ENCODE results near the gene ANO2.

ANO2 gene

GRCh38 chr12:5692850-5693249 lies 252.2 kb downstream of the ANO2 start:
- H3K4me3 ChIP-seq (ENCODE audit: low read depth, low read length): no peak overlapping the region
- TF ChIP-seq CTCF (IDR thresholded peaks at IDR 0.05; ENCODE audit: low read depth, low read length) (no peak), MAX (IDR thresholded peaks at IDR 0.05; ENCODE audit: low read depth, low read length) (no peak), POLR2A (IDR thresholded peaks at IDR 0.05; ENCODE audit: extremely low read depth, insufficient read length) (no peak), MYC (IDR thresholded peaks at IDR 0.05; ENCODE audit: low read depth, low read length) (no peak)
- DNase-seq (ENCODE audit: low read depth): no peak

GRCh38 chr12:5691943-5692342 lies 253.1 kb downstream of the ANO2 start:
- TF ChIP-seq MAX (IDR thresholded peaks at IDR 0.05; ENCODE audit: low read depth, low read length): no peak
- no peak for TF ChIP-seq MYC (IDR thresholded peaks at IDR 0.05; ENCODE audit: low read depth, low read length)
- TF ChIP-seq CTCF (IDR thresholded peaks at IDR 0.05; ENCODE audit: low read depth, low read length): no peak
- TF ChIP-seq POLR2A (IDR thresholded peaks at IDR 0.05; ENCODE audit: extremely low read depth, insufficient read length): no peak
- no peak overlapping the region for H3K4me3 ChIP-seq (ENCODE audit: low read depth, low read length)
- DNase-seq (ENCODE audit: low read depth): no peak

- TF ChIP-seq MAX (IDR thresholded peaks at IDR 0.05; ENCODE audit: low read depth, low read length): no peak
- TF ChIP-seq MYC (IDR thresholded peaks at IDR 0.05; ENCODE audit: low read depth, low read length): no peak
- TF ChIP-seq POLR2A (IDR thresholded peaks at IDR 0.05; ENCODE audit: extremely low read depth, insufficient read length): no peak
- TF ChIP-seq CTCF (IDR thresholded peaks at IDR 0.05; ENCODE audit: low read depth, low read length): no peak
- H3K4me3 ChIP-seq (ENCODE audit: low read depth, low read length): no peak overlapping the region
- no peak for DNase-seq (ENCODE audit: low read depth)
These were observed 254.8 kb downstream of the ANO2 start for GRCh38 chr12:5690240-5690639.

GRCh38 chr12:5689773-5690172 lies 255.3 kb downstream of the ANO2 start:
- TF ChIP-seq POLR2A (IDR thresholded peaks at IDR 0.05; ENCODE audit: extremely low read depth, insufficient read length): no peak
- no peak for TF ChIP-seq MAX (IDR thresholded peaks at IDR 0.05; ENCODE audit: low read depth, low read length)
- TF ChIP-seq CTCF (IDR thresholded peaks at IDR 0.05; ENCODE audit: low read depth, low read length): no peak
- no peak for TF ChIP-seq MYC (IDR thresholded peaks at IDR 0.05; ENCODE audit: low read depth, low read length)
- DNase-seq (ENCODE audit: low read depth): peak; percentile 4
- H3K4me3 ChIP-seq (ENCODE audit: low read depth, low read length): no peak overlapping the region

- TF ChIP-seq CTCF (IDR thresholded peaks at IDR 0.05; ENCODE audit: low read depth, low read length) (no peak), MYC (IDR thresholded peaks at IDR 0.05; ENCODE audit: low read depth, low read length) (no peak), POLR2A (IDR thresholded peaks at IDR 0.05; ENCODE audit: extremely low read depth, insufficient read length) (no peak), MAX (IDR thresholded peaks at IDR 0.05; ENCODE audit: low read depth, low read length) (no peak)
- H3K4me3 ChIP-seq (ENCODE audit: low read depth, low read length): no peak overlapping the region
- DNase-seq (ENCODE audit: low read depth): no peak
These were observed 256.8 kb downstream of the ANO2 start for GRCh38 chr12:5688226-5688625.

GRCh38 chr12:5685935-5686334 lies 259.1 kb downstream of the ANO2 start:
- no peak overlapping the region for H3K4me3 ChIP-seq (ENCODE audit: low read depth, low read length)
- no peak for DNase-seq (ENCODE audit: low read depth)
- TF ChIP-seq MAX (IDR thresholded peaks at IDR 0.05; ENCODE audit: low read depth, low read length): no peak
- no peak for TF ChIP-seq POLR2A (IDR thresholded peaks at IDR 0.05; ENCODE audit: extremely low read depth, insufficient read length)
- TF ChIP-seq CTCF (IDR thresholded peaks at IDR 0.05; ENCODE audit: low read depth, low read length): no peak
- no peak for TF ChIP-seq MYC (IDR thresholded peaks at IDR 0.05; ENCODE audit: low read depth, low read length)

Data from NB4 (cell line).